WTC11 (cell line): ENCODE data around the gene NHS.

ENCODE experiments used
- CREM ChIP-seq: sonication (generic); formaldehyde crosslinking; IDR thresholded peaks from 2 replicates; pipeline ENCODE4 v1.8.1; 2022; ENCODE audit warnings: mild to moderate bottlenecking, missing genetic modification reagents, moderate library complexity
- FOXP4 ChIP-seq: sonication (generic); formaldehyde crosslinking; IDR thresholded peaks from 2 replicates; pipeline ENCODE4 v1.8.0; 2022; ENCODE audit warnings: mild to moderate bottlenecking, missing genetic modification reagents
- GABPB1 ChIP-seq: sonication (generic); formaldehyde crosslinking; IDR thresholded peaks from 2 replicates; pipeline ENCODE4 v1.8.1; 2023; ENCODE audit warnings: mild to moderate bottlenecking, missing genetic modification reagents
- TF ChIP-seq, protein P1 (sequence below): fragments of 200-600 bp; IDR thresholded peaks from 2 replicates; pipeline ENCODE4 v1.8.0; 2022; ENCODE audit warnings: antibody characterized with exemption
- TF ChIP-seq, protein P2 (sequence below): sonication (generic); formaldehyde crosslinking; IDR thresholded peaks from 2 replicates; pipeline ENCODE4 v1.8.1; 2022; ENCODE audit warnings: low read depth, missing genetic modification reagents, borderline replicate concordance

GRCh38 chrX:17405225-17405969 lies 30.4 kb downstream of the NHS start:
- TF ChIP-seq CREM (CRISPR knock-in tag): no peak
- no peak for TF ChIP-seq FOXP4 (CRISPR knock-in tag)
- TF ChIP-seq, protein P1, sequence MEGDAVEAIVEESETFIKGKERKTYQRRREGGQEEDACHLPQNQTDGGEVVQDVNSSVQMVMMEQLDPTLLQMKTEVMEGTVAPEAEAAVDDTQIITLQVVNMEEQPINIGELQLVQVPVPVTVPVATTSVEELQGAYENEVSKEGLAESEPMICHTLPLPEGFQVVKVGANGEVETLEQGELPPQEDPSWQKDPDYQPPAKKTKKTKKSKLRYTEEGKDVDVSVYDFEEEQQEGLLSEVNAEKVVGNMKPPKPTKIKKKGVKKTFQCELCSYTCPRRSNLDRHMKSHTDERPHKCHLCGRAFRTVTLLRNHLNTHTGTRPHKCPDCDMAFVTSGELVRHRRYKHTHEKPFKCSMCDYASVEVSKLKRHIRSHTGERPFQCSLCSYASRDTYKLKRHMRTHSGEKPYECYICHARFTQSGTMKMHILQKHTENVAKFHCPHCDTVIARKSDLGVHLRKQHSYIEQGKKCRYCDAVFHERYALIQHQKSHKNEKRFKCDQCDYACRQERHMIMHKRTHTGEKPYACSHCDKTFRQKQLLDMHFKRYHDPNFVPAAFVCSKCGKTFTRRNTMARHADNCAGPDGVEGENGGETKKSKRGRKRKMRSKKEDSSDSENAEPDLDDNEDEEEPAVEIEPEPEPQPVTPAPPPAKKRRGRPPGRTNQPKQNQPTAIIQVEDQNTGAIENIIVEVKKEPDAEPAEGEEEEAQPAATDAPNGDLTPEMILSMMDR: no peak
- TF ChIP-seq GABPB1 (CRISPR knock-in tag): no peak
- TF ChIP-seq, protein P2, sequence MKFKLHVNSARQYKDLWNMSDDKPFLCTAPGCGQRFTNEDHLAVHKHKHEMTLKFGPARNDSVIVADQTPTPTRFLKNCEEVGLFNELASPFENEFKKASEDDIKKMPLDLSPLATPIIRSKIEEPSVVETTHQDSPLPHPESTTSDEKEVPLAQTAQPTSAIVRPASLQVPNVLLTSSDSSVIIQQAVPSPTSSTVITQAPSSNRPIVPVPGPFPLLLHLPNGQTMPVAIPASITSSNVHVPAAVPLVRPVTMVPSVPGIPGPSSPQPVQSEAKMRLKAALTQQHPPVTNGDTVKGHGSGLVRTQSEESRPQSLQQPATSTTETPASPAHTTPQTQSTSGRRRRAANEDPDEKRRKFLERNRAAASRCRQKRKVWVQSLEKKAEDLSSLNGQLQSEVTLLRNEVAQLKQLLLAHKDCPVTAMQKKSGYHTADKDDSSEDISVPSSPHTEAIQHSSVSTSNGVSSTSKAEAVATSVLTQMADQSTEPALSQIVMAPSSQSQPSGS (CRISPR knock-in tag): no peak
